H1 (cell line): ENCODE measurements around the gene EMX1.
A peak's percentile ranks its signal among the peaks of the same experiment; 100 is the strongest.

Experiments
- BACH1 ChIP-seq: IDR thresholded peaks from 2 replicates; pipeline ENCODE4 v1.6.1; 2012; ENCODE audit warnings: low read length, improper control_type of control experiment
- CHD2 ChIP-seq: IDR thresholded peaks from 2 replicates; pipeline ENCODE4 v1.6.1; 2012; ENCODE audit warnings: low read length, improper control_type of control experiment
- CTCF ChIP-seq, 3 experiments: IDR thresholded peaks; 1 replicate in 2 of 3; 2 replicates in 1 of 3; pipeline versions ENCODE4 v1.5.1 to v1.6.1; 2011; ENCODE audit warnings: low read length in 3 of 3, mild to moderate bottlenecking in 3 of 3, inconsistent platforms in 2 of 3, low read depth in 1 of 3, moderate library complexity in 1 of 3; ENCODE audit not compliant: insufficient read depth in 1 of 3; ENCODE audit errors: control extremely low read depth in 1 of 3
- EP300 ChIP-seq, 2 experiments: IDR thresholded peaks; 1 replicate in 1 of 2; 2 replicates in 1 of 2; pipeline ENCODE4 v1.6.1; 2011 to 2012; ENCODE audit warnings: low read depth in 2 of 2, low read length in 2 of 2, mild to moderate bottlenecking in 2 of 2, borderline replicate concordance in 1 of 2, inconsistent platforms in 1 of 2, moderate library complexity in 1 of 2
- JUN ChIP-seq: IDR thresholded peaks from 2 replicates; pipeline ENCODE4 v1.6.1; 2011; ENCODE audit warnings: low read depth, mild to moderate bottlenecking, improper control_type of control experiment, low read length
- MAX ChIP-seq: IDR thresholded peaks from 2 replicates; pipeline ENCODE4 v1.6.1; 2012; ENCODE audit warnings: inconsistent platforms
- NANOG ChIP-seq: IDR thresholded peaks from 2 replicates; pipeline ENCODE4 v1.6.1; 2011; ENCODE audit warnings: low read length, low read depth, mild to moderate bottlenecking, inconsistent platforms; ENCODE audit not compliant: insufficient read depth, poor library complexity, severe bottlenecking
- POLR2A ChIP-seq, 2 experiments: IDR thresholded peaks; 1 replicate in 1 of 2; 2 replicates in 1 of 2; pipeline ENCODE4 v1.6.1; 2011; ENCODE audit warnings: low read depth in 2 of 2, low read length in 2 of 2, mild to moderate bottlenecking in 2 of 2; ENCODE audit errors: control extremely low read depth in 1 of 2
- POLR2AphosphoS5 ChIP-seq: IDR thresholded peaks from 2 replicates; pipeline ENCODE4 v1.6.1; 2011; ENCODE audit warnings: low read depth, low read length
- SP1 ChIP-seq: IDR thresholded peaks from 2 replicates; pipeline ENCODE4 v1.6.1; 2011; ENCODE audit warnings: low read depth, low read length
- YY1 ChIP-seq: IDR thresholded peaks from 2 replicates; pipeline ENCODE4 v1.6.1; 2011; ENCODE audit warnings: low read depth, mild to moderate bottlenecking, low read length

DNA sequence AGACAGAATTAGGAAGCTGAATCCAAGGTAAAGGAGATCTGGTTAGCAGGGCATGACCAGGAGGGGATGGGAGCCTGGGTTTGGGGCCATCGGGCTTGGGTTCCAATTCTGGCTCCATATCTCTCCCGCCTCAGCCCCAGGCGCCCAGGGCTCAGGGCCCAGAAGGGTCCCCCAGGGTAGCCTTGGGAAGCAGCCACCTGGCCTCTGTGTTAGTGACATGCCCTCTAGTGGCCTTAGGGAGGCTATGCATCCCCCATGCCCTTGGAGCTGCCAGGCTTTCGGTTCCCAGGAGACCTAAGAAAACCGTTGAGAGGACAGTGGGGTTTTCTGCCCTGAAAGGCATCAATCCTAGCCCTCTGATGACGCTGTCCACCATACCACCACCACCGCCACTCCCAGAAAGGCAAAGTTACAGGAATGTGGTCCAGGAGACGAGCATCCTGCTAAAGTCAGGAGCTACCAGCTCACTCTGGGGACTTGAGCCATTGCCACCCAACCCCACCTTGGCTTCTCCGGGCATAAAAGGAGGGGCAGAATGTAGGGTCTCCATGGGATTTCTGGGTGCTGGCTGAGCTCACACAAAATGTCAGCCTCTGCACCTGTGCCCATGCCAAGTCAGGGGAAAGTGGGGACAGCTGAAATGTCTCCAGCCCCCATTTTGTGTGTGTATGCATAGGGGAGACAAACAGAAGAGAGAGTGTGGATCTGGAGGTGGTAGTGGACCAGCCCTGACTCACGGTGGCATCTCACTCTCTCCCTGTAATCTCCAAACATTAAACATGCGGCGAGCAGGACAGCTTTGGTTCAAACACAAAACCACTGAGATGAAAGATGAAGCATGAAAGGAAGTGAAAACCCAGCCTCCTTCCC lies 56.5 kb downstream of the EMX1 start:
- peak; percentile 93 to 95 (median 94) for TF ChIP-seq CTCF (IDR thresholded peaks at IDR 0.05; ENCODE audit: control extremely low read depth in 1 of 3, insufficient read depth in 1 of 3, low read depth in 1 of 3, low read length in 3 of 3)
- TF ChIP-seq POLR2A (IDR thresholded peaks at IDR 0.05; ENCODE audit: control extremely low read depth in 1 of 2, low read depth in 2 of 2, low read length in 2 of 2): no peak
- no peak for TF ChIP-seq JUN
- TF ChIP-seq BACH1: no peak
- TF ChIP-seq POLR2AphosphoS5: no peak
- TF ChIP-seq MAX: peak; percentile 31; the same call in 1 of the 2 replicates
- TF ChIP-seq CHD2: no peak
- TF ChIP-seq EP300 (IDR thresholded peaks at IDR 0.05; ENCODE audit: borderline replicate concordance in 1 of 2, low read depth in 2 of 2, low read length in 2 of 2): no peak
- no peak for TF ChIP-seq YY1
- no peak for TF ChIP-seq NANOG
- TF ChIP-seq SP1: no peak
